NCI-H1930 (cell line): ENCODE results near the gene AP5B1.
A peak's percentile ranks its signal among the peaks of the same experiment; 100 is the strongest.
"Not testable (repeated sequence)": the region's sequence is repeated elsewhere in the genome, so short reads cannot be mapped to it uniquely, and the experiment has no call there.

Experiments
- DNase-seq, 2 experiments: peaks; one replicate each; lab custom pipeline; 2025; lab: John Stamatoyannopoulos, UW

Gene AP5B1

GRCh38 chr11:65767406-65767805 lies 13.4 kb downstream of the AP5B1 start:
- DNase-seq: no peak

GRCh38 chr11:65766535-65766934 lies 14.2 kb downstream of the AP5B1 start:
- DNase-seq: no peak

GRCh38 chr11:65764434-65764833 lies 16.3 kb downstream of the AP5B1 start:
- DNase-seq: no peak

DNA sequence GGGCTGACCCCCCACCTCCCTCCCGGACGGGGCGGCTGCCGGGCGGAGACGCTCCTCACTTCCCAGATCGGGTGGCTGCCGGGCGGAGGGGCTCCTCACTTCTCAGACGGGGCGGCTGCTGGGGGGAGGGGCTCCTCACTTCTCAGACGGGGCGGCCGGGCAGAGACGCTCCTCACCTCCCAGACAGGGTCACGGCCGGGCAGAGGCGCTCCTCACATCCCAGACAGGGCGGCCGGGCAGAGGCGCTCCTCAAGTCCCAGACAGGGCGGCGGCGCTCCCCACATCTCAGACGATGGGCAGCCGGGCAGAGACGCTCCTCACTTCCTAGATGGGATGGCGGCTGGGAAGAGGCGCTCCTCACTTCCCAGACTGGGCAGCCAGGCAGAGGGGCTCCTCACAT lies 18.0 kb downstream of the AP5B1 start:
- not testable (repeated sequence) for DNase-seq

- not testable (repeated sequence) for DNase-seq
Measured at GRCh38 chr11:65762169-65762568, 18.6 kb downstream of the AP5B1 start.

GRCh38 chr11:65745049-65745448 lies 35.7 kb downstream of the AP5B1 start:
- DNase-seq: no peak

- DNase-seq: no peak
Measured at GRCh38 chr11:65744699-65745042, 36.1 kb downstream of the AP5B1 start.

GRCh38 chr11:65744026-65744698 lies 36.6 kb downstream of the AP5B1 start:
- DNase-seq: peak in 1 of 2 experiments; percentile 40

DNA sequence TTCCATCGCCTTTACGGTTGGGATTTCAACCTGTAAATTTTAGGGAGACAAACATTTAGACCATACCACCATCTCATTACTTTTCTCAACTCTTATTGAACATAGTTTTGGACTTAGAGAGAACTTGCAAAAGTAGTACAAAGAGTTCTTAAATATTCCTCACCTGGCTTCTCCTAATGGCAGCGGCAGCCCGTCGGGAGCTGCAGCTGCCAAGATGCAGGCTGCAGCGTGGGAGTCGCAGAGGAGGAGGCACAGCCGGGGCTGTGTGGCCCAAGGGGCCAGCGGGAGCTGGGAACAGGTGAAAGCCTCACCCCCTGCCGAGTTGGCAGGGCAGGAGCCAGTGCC lies 37.1 kb downstream of the AP5B1 start:
- no peak for DNase-seq

GRCh38 chr11:65742353-65742752 lies 38.4 kb downstream of the AP5B1 start:
- DNase-seq: no peak

GRCh38 chr11:65741185-65741584 lies 39.6 kb downstream of the AP5B1 start:
- DNase-seq: no peak

GRCh38 chr11:65739022-65739421 lies 41.8 kb downstream of the AP5B1 start:
- no peak for DNase-seq

GRCh38 chr11:65736810-65737209 lies 44.0 kb downstream of the AP5B1 start:
- no peak for DNase-seq

DNA sequence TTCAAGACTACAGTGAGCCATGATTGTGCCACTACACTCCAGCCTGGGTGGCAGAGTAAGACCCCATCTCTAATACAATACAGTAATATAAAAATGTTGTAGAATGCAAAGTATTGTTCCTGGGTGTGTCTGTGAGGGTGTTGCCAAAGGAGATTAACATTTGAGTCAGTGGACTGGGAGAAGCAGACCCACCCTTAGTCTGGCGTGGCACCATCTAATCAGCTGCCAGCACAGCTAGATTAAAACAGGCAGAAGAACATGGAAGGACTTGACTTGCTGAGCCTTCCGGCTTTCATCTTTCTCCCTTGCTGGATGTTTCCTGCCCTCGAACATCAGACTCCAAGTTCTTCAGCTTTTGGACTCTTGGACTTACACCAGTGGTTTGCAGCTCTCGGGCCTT lies 45.7 kb downstream of the AP5B1 start:
- DNase-seq: not testable (repeated sequence)

- DNase-seq: no peak
Measured at GRCh38 chr11:65730461-65730860, 50.3 kb downstream of the AP5B1 start.

DNA sequence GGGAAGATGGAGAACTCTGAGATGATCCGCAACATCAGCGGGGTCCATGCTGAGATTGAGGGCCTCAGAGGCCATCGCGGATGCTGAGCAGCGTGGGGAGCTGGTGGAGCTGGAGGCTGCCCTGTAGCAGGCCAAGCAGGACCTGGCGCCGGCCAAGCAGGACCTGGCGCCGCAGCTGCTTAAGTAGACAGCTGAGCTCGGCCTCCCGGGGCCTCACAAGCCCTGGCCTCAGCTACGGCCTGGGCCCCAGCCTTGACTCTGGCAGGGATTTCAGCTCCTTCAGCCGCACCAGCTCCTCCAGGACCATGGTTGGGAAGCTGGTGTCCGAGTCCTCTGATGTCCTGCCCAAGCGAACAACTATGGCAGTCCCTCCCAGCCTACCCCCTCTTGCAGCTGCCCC lies 52.9 kb downstream of the AP5B1 start:
- DNase-seq: no peak

DNA sequence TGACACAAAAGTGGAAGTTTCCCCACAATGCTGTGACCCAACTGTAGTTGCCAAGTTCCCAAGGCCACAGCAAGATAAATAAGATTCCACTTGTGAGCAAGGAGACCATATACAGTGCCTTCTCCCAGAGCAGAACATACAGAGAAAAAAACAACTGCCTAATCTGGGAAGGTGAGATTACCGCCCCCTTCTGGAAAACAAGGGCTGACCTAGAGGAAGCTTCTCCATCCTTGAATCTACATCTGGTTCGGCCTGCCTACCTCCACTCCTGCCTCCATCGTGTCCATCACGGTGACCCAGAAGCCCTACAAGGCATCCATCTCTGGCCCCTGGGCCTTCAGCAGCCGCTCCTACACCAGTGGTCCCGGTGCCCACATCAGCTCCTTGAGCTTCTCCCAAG lies 54.1 kb downstream of the AP5B1 start:
- DNase-seq: no peak
